ENCODE measurements around the gene CRTC2. TPM values are rescaled to one million over a fixed set of nuclear protein-coding genes. Genes with fewer than 3 reads are reported as not detected.

Gene CRTC2
- polyA plus RNA-seq, 3 donors = 40.9 to 57.5 (median 55.0) TPM

DNA sequence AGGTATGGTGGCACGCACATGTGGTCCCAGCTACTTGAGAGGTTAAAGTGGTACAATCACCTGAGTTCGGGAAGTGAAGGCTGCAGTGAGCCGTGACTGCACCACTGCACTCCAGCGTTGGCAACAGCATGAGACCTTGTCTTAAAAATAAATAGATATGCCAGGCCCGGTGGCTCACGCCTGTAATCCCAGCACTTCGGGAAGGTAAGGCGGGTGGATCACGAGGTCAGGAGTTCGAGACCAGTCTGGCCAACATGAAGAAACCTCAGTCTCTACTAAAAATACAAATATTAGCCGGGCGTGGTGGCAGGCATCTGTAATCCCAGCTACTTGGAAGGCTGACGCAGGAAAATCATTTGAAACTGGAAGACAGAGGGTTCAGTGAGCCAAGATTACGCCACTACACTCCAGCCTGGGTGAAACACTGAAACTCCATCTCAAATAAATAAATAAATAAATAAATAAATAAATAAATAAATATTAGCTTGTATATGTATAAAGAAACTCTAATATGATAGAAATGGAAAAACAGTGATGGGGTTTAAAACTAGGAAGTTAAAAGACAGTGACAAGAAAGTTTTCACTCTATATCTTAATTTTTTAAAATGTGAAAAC, 54.5 kb downstream of the CRTC2 start:
- DNase-seq = no peak

DNA sequence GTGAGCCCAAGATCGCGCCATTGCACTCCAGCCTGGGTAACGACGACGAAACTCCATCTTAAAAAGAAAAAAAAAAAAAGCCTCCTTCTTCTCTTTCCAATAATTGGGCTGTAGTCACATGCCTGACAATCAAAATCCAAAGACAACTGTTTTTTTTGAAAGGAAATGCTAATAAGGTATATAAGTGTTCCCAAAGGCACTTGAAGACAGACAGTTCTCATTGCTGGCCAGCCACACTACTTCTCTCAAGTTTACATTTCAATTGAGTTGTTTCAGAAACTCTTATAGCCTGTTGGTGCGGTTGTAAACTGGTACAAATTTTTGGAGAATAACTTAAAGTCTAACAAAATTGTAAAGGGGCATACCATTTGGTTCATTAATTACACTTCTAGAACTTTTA, 58.9 kb downstream of the CRTC2 start:
- no peak for DNase-seq

Other genes starting within 250 kb of the CRTC2 start
- 100 to 1,000 TPM; 103 to 160 (median 134) TPM for gene INTS3, start 230.6 kb downstream of the CRTC2 start, polyA plus RNA-seq (ENCODE audit: insufficient read length in 3 of 3)
- 10 to 100 TPM; 36.4 to 44.4 (median 40.0) TPM for gene SLC27A3, start 183.2 kb downstream of the CRTC2 start, polyA plus RNA-seq (ENCODE audit: insufficient read length in 3 of 3)
- gene GATAD2B, start 35.6 kb downstream of the CRTC2 start, polyA plus RNA-seq (ENCODE audit: insufficient read length in 3 of 3) = 10 to 100 TPM; 25.5 to 38.5 (median 34.4) TPM
- 10 to 100 TPM; 36.8 to 50.1 (median 49.5) TPM for gene DENND4B, start 11.9 kb downstream of the CRTC2 start, polyA plus RNA-seq (ENCODE audit: insufficient read length in 3 of 3)
- gene SLC39A1, start 4.9 kb upstream of the CRTC2 start, polyA plus RNA-seq (ENCODE audit: insufficient read length in 3 of 3) = 10 to 100 TPM; 86.3 to 94.0 (median 87.2) TPM
- 10 to 100 TPM; 32.1 to 43.2 (median 42.6) TPM for gene CREB3L4, start 9.3 kb upstream of the CRTC2 start, polyA plus RNA-seq (ENCODE audit: insufficient read length in 3 of 3)
- gene JTB, start 19.1 kb upstream of the CRTC2 start, polyA plus RNA-seq (ENCODE audit: insufficient read length in 3 of 3) = 100 to 1,000 TPM; 103 to 125 (median 103) TPM
- gene RAB13, start 27.7 kb upstream of the CRTC2 start, polyA plus RNA-seq (ENCODE audit: insufficient read length in 3 of 3) = 100 to 1,000 TPM; 153 to 184 (median 182) TPM
- gene RPS27, start 32.1 kb upstream of the CRTC2 start, polyA plus RNA-seq (ENCODE audit: insufficient read length in 3 of 3) = 1,000 to 10,000 TPM; 2,710 to 3,426 (median 2,811) TPM
- gene NUP210L, start 196.5 kb upstream of the CRTC2 start, polyA plus RNA-seq (ENCODE audit: insufficient read length in 3 of 3) = under 1 TPM; 0.06 to 0.30 (median 0.16) TPM
- 100 to 1,000 TPM; 266 to 285 (median 281) TPM for gene TPM3, start 233.5 kb upstream of the CRTC2 start, polyA plus RNA-seq (ENCODE audit: insufficient read length in 3 of 3)
- not detected for gene CFAP141, start 247.7 kb upstream of the CRTC2 start, polyA plus RNA-seq (ENCODE audit: insufficient read length in 3 of 3)

All from renal pelvis (tissue), 4 donors.